ACC112 (cell line): Measurements from ENCODE around the gene ANKRD13D.
A peak's percentile ranks its signal among the peaks of the same experiment; 100 is the strongest.

Source experiments
- H2AFZ ChIP-seq: fragments of 200-600 bp; sonication (generic); one replicate; pipeline ENCODE4 v1.6.0; 2017; ENCODE audit warnings: antibody characterized with exemption, low read length; ENCODE audit not compliant: unreplicated experiment
- H3K27ac ChIP-seq: fragments of 200-600 bp; sonication (generic); 2 replicates; pipeline ENCODE4 v1.5.1; 2014; ENCODE audit warnings: low read depth, mild to moderate bottlenecking, antibody characterized with exemption, low read length, moderate library complexity
- H3K27me3 ChIP-seq: fragments of 200-600 bp; sonication (generic); 2 replicates; pipeline ENCODE4 v1.6.1; 2014; ENCODE audit warnings: mild to moderate bottlenecking, antibody characterized with exemption, low read length, moderate library complexity, mixed read lengths; ENCODE audit not compliant: insufficient read depth
- H3K36me3 ChIP-seq: fragments of 200-600 bp; sonication (generic); 2 replicates; pipeline ENCODE4 v1.6.1; 2016; ENCODE audit warnings: mild to moderate bottlenecking, antibody characterized with exemption, low read length, moderate library complexity, mixed read lengths; ENCODE audit not compliant: insufficient read depth
- H3K4me1 ChIP-seq: fragments of 200-600 bp; sonication (generic); one replicate; pipeline ENCODE4 v1.6.1; 2016; ENCODE audit warnings: low read length, mixed read lengths; ENCODE audit not compliant: insufficient read depth, unreplicated experiment, control insufficient read depth
- H3K4me3 ChIP-seq: fragments of 200-600 bp; sonication (generic); 2 replicates; pipeline ENCODE4 v1.5.1; 2014; ENCODE audit warnings: mild to moderate bottlenecking, low read depth, low read length
- H3K79me2 ChIP-seq: fragments of 200-600 bp; sonication (generic); one replicate; pipeline ENCODE4 v1.6.0; 2016; ENCODE audit warnings: low read length; ENCODE audit not compliant: control insufficient read depth, unreplicated experiment, insufficient read depth

Gene ANKRD13D

DNA sequence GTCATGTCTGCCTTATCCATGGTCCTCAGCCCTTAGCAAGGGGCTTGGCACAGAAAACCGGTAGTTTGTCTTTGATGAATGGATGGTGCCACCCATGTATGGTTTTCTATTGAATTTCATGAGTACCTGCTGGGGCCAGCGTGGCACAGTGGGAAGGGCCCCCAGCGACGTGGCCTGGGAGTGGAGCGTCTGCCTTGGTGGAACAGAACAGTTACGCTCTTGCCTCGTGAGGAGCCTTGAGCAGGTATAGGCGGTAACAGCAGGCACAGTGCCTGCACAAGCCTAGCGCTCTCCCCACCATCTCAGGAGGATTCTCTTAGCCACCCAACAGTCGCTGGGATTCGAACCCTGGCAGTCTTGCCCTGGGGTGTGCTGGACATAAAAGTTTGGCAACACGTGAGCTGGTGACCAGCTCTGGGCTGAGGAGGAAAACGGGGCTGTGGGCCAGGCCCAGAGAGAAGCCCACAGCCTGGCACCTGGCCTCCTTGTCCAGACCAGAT lies 11.2 kb downstream of the ANKRD13D start:
- H3K79me2 ChIP-seq: peaks cover 3% of the 10 kb centered on the region
- H3K36me3 ChIP-seq: peaks cover 28% of the 10 kb centered on the region
- H3K27me3 ChIP-seq: no peaks in the 10 kb centered on the region
- H3K4me1 ChIP-seq: peaks cover 4% of the 10 kb centered on the region
- H3K4me3 ChIP-seq: no peak overlapping the region
- no peak overlapping the region for H2AFZ ChIP-seq
- no peak overlapping the region for H3K27ac ChIP-seq

DNA sequence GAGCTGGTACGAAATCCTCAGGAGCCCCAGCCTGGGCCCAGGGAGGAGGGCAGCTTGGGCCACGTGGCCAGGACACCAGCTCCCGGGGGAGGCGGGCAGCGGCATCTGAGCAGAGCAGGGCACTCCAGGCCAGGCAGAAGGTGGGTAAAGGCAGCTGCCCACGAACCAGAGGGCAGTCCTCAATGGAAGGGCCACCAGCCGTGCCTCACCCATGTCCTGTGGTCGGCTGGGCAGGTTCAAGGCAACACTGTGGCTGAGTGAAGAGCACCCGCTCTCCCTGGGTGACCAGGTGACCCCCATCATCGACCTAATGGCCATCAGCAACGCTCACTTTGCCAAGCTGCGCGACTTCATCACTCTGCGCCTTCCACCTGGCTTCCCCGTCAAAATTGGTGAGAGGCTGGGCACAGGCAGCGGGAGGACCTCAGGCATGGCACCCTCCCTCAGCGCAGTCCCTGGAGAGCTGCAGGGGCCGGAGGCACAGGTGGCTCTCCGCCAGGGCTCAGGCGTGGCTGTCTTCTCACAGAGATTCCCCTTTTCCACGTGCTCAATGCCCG lies 11.7 kb downstream of the ANKRD13D start:
- no peak overlapping the region for H3K27ac ChIP-seq
- peaks cover 4% of the 10 kb centered on the region for H3K4me1 ChIP-seq
- H3K27me3 ChIP-seq: no peaks in the 10 kb centered on the region
- H3K79me2 ChIP-seq: peaks cover under 1% of the 10 kb centered on the region
- peaks cover 23% of the 10 kb centered on the region for H3K36me3 ChIP-seq
- no peak overlapping the region for H3K4me3 ChIP-seq
- H2AFZ ChIP-seq: no peak overlapping the region

DNA sequence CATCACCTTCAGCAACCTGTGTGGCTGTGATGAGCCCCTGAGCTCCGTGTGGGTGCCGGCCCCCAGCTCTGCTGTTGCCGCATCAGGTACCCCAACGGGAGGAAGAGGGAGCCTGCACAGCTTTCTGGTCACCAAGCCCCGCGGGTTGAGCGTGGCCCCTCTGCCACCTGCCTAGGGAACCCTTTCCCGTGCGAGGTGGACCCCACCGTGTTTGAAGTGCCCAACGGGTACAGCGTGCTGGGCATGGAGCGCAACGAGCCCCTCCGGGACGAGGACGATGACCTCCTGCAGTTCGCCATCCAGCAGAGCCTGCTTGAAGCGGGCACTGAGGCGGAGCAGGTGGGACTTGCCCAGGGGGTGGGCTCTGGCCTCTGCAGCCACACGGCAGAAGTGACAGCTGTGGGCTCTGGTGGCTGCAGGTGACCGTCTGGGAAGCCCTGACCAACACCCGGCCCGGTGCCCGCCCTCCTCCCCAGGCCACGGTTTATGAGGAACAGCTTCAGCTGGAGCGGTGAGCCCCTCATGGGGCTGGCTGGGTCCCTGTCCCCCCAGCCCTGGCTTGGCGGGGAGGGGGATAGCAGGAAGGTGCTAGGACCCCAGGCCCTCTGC lies 12.3 kb downstream of the ANKRD13D start:
- no peak overlapping the region for H3K27ac ChIP-seq
- no peak overlapping the region for H3K4me3 ChIP-seq
- H3K79me2 ChIP-seq: no peaks in the 10 kb centered on the region
- peaks cover 4% of the 10 kb centered on the region for H3K4me1 ChIP-seq
- peaks cover 17% of the 10 kb centered on the region for H3K36me3 ChIP-seq
- H2AFZ ChIP-seq: no peak overlapping the region
- H3K27me3 ChIP-seq: no peaks in the 10 kb centered on the region

DNA sequence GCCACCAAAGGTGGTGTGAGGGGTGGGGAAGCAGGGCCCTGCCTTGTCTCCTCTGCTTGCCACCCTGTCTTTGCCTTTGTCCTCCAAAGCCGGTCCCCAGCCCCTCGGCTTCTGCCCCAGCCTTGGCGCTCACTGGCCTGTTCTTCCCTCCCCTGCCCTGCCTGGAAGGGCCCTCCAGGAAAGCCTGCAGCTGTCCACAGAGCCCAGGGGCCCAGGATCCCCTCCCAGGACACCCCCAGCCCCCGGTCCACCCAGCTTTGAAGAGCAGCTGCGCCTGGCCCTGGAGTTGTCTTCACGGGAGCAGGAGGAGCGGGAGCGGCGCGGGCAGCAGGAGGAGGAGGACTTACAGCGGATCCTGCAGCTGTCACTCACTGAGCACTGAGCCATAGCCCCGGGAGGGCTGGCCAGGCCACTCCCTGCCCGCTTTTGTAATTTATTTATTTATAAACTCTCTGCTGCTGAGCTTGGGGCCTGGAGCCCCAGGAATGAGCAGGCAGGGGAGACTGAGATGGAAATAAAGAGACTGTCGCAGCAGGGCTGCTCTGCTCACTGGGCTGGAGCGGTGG lies 12.9 kb downstream of the ANKRD13D start:
- H3K27ac ChIP-seq: no peak overlapping the region
- no peaks in the 10 kb centered on the region for H3K27me3 ChIP-seq
- H3K4me3 ChIP-seq: no peak overlapping the region
- H2AFZ ChIP-seq: no peak overlapping the region
- H3K36me3 ChIP-seq: peaks cover 11% of the 10 kb centered on the region
- peaks cover 4% of the 10 kb centered on the region for H3K4me1 ChIP-seq
- H3K79me2 ChIP-seq: no peaks in the 10 kb centered on the region

DNA sequence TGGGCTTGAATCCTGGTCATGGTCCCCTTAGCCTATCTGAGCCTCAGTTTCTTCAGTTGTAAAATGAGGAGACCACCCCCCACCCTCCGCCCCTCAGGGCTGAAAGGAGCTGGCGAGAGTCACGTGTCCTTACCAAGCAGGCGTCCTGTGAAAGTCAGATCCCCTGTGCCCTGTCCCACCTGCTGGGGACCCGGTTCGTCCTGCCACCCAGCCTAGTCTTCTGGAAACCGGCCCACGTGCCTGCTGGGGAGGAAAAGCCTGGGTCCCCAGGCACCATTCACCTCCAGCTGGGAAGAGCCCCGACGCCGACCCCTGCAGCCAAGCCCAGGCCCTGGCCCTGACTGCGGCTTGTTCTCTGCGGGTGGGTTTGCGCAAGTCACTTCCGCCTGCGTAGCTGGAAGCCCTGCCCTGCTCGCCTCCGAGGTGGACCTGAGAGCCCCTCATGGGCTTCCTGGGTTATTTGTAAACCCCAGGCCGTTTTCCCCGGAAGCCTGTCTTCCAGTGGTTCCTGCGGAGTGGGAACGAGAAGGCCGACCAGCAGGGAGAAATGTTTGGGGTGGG lies 13.5 kb downstream of the ANKRD13D start:
- no peak overlapping the region for H2AFZ ChIP-seq
- no peak overlapping the region for H3K27ac ChIP-seq
- H3K4me1 ChIP-seq: peaks cover 4% of the 10 kb centered on the region
- peaks cover 10% of the 10 kb centered on the region; the same call in 1 of the 2 replicates for H3K36me3 ChIP-seq
- no peaks in the 10 kb centered on the region for H3K79me2 ChIP-seq
- H3K4me3 ChIP-seq: peak overlapping the region; percentile 82
- H3K27me3 ChIP-seq: no peaks in the 10 kb centered on the region

DNA sequence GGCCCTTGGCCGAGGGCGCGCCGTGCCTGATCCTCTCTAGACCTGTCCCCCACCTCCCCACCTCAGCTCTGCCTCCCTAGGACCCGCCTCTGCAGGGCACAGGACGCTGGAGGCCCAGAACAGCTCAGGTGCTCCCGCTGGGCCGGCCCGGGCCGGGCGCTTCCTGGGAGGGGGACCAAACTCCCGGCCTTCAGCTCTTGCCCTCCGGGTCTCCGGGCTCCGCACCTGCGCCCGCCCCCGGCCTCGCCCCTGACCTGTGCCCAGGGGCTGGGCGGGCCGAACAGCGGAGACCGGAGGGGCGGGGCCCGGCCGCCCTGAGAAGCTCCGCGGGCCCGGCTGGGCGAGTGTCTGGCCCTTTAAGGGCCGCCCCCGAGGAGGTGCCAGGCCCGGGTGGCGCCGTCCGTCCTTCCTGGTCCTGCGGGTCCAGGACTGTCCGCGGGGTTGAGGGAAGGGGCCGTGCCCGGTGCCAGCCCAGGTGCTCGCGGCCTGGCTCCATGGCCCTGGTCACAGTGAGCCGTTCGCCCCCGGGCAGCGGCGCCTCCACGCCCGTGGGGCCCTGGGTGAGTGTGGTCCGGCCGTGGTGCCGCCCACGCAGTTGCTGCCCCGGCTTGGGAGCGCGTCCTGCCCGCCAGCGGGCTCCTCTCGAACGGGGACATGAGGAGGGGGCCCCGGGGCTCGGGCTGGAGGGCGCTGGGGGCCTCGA lies 14.2 kb downstream of the ANKRD13D start, which contains the start of gene SSH3:
Gene SSH3, plus strand, starts transcription at position 399 of the 703 bp plus-strand sequence. Its CDS starts 96 bp downstream, at position 495.
- Histone ChIP-seq H3K27me3 (no peaks in the 10 kb centered on the region), H3K79me2 (no peaks in the 10 kb centered on the region), H3K36me3 (peaks cover 10% of the 10 kb centered on the region; the same call in 1 of the 2 replicates), H3K4me1 (peaks cover 4% of the 10 kb centered on the region), H3K4me3 (peak within 1 kb of the TSS; percentile 82), H2AFZ (peak within 1 kb of the TSS; percentile 51), H3K27ac (no peak within 1 kb of the TSS)

DNA sequence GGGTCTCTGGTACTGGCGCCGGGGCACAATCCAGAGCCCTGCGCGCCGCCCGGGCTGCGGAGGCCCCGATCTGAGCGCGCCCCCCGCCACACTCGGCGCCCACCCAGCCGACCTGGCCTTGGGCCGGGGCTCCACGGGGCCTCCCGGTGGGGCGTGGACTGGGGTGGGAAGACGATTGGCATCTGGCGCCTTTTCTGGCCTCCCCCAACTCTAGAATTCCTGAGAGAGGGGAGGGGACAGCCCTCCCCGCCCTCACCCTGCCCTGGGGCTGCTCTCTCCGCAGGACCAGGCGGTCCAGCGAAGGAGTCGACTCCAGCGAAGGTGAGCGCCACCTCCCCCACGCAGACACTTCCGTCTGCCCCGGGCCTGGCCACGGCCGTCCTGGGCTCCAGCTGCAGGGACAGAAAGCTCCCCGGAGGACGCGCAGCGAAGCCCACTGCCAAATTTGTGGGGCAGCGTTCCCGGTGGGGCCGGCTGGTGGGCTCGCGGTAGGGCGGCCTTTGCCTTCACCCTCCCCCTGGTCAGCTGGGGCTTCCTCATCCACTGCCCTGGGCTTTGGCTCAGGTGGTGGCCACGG lies 14.8 kb downstream of the ANKRD13D start:
- Histone ChIP-seq H3K27me3 (no peaks in the 10 kb centered on the region), H3K4me3 (peak overlapping the region; percentile 82), H3K27ac (no peak overlapping the region), H2AFZ (peak overlapping the region; percentile 51), H3K4me1 (peaks cover 4% of the 10 kb centered on the region), H3K79me2 (no peaks in the 10 kb centered on the region), H3K36me3 (peaks cover 7% of the 10 kb centered on the region; the same call in 1 of the 2 replicates)

DNA sequence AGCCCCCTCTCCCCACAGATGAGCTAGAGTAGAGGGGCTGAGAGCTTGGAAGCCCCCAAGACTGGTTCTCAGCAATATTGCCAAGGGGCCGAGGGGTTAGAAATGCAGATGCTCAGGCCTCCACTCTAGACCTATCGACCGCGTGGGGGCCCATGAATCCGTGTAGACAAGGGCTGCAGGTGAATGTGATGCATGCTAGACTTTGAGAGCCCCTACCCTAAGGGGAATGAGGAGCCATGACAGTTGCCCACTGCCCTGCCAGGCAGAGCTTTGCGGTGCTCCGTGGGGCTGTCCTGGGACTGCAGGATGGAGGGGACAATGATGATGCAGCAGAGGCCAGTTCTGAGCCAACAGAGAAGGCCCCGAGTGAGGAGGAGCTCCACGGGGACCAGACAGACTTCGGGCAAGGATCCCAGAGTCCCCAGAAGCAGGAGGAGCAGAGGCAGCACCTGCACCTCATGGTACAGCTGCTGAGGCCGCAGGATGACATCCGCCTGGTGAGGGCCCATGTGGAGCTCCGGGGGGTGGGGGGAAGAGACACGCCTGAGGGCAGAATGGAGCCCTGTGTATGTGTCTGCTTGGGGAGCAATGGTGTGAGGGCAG lies 15.5 kb downstream of the ANKRD13D start:
- H3K4me3 ChIP-seq: peak overlapping the region; percentile 82
- H3K27me3 ChIP-seq: no peaks in the 10 kb centered on the region
- no peaks in the 10 kb centered on the region for H3K79me2 ChIP-seq
- no peak overlapping the region for H3K27ac ChIP-seq
- H3K36me3 ChIP-seq: peaks cover 2% of the 10 kb centered on the region; the same call in 1 of the 2 replicates
- peaks cover 4% of the 10 kb centered on the region for H3K4me1 ChIP-seq
- no peak overlapping the region for H2AFZ ChIP-seq

DNA sequence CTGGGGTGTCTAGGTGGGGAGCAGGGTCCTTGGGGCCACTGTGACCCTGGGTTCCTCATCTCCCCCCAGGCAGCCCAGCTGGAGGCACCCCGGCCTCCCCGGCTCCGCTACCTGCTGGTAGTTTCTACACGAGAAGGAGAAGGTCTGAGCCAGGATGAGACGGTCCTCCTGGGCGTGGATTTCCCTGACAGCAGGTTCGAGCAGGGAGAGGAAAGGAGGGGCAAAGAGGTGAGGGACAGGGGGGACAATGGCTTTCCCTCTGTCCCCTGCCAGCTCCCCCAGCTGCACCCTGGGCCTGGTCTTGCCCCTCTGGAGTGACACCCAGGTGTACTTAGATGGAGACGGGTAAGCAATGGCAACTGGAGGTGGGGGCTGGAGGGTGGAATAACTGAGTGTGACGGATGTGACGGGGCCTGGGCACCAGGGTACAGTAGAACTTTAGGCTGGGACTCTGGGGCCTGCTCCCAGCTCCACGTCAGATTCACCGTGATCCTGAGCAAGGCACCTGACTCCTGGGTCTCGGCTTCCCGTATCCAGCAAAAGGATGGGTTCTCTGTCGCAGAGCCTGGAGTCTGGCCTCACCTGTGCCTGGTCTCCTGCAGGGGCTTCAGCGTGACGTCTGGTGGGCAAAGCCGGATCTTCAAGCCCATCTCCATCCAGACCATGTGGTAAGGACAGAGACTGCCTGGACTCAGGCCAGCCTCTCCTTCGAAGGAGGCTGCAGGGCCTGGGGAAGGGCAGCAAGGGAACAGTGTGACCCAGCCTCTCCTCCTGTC lies 17.9 kb downstream of the ANKRD13D start:
- no peaks in the 10 kb centered on the region for H3K36me3 ChIP-seq
- H3K27me3 ChIP-seq: no peaks in the 10 kb centered on the region
- H3K4me3 ChIP-seq: no peak overlapping the region
- peaks cover 4% of the 10 kb centered on the region for H3K4me1 ChIP-seq
- H3K27ac ChIP-seq: no peak overlapping the region
- H2AFZ ChIP-seq: no peak overlapping the region
- no peaks in the 10 kb centered on the region for H3K79me2 ChIP-seq
